ENCODE measurements around the gene AP1B1. TPM values are rescaled to one million over a fixed set of nuclear protein-coding genes. Genes with fewer than 3 reads are reported as not detected.
A peak's percentile ranks its signal among the peaks of the same experiment; 100 is the strongest.

Gene AP1B1
- total and polyA plus RNA-seq, 2 of the 8 experiments (the other 6 are each of a cell fraction or from before 2014, with no cell fraction given): 64.2 to 86.8 TPM

- ChIA-PET POLR2A (ENCODE audit: partially characterized antibody) (interaction anchor here (1.0 to 1.7 kb wide), 3 partner anchors 11 to 63 kb away, joined by 3 to 11 read pairs (median 5); no protein-coding TSS in a partner anchor), CTCF (ENCODE audit: partially characterized antibody) (interaction anchor here (1.2 kb wide), 1 partner anchor 15 kb away, joined by 3 read pairs; no protein-coding TSS in a partner anchor)
- peaks cover 0 to 8% (median 0%) of the 10 kb centered on the region in 4 experiments; a peak in 1 of 8 replicates for H3K36me3 ChIP-seq (ENCODE audit: control insufficient read depth in 2 of 4, insufficient read depth in 4 of 4, low read length in 3 of 4)
- H3K79me1 ChIP-seq (ENCODE audit: low read depth, low read length): no peaks in the 10 kb centered on the region
- H3K23ac ChIP-seq (ENCODE audit: insufficient read length): no peak overlapping the region
- 94% methylated on average over 21 of the region's 21 CpGs; no CpG with 5 or more reads in 1 of the 2 experiments for WGBS, 2 experiments (ENCODE audit: extremely low coverage in 1 of 2, insufficient coverage in 1 of 2, insufficient read length in 1 of 2, insufficient replicate concordance in 2 of 2, low coverage in 1 of 2, low lambda C conversion rate in 2 of 2, missing lambda C conversion rate in 1 of 2)
- no peak overlapping the region for H3K27ac ChIP-seq (ENCODE audit: low read depth, low read length)
- H3K23me2 ChIP-seq (ENCODE audit: low read depth, low read length): peaks cover 6% of the 10 kb centered on the region; the same call in 1 of the 2 replicates
- H2AFZ ChIP-seq (ENCODE audit: low read length): no peak overlapping the region
- H3K79me2 ChIP-seq (ENCODE audit: control insufficient read depth in 1 of 2, insufficient read depth in 2 of 2, low read length in 2 of 2): no peaks in the 10 kb centered on the region
- no peak overlapping the region for H2BK20ac ChIP-seq (ENCODE audit: low read length)
- no peak overlapping the region for H2BK15ac ChIP-seq (ENCODE audit: low read length)
- H4K20me1 ChIP-seq (replicated peaks in 1 of 2; ENCODE audit: control insufficient read depth in 1 of 2, insufficient read depth in 2 of 2, low read length in 2 of 2): peaks cover 6 to 15% of the 10 kb centered on the region in 2 experiments
- peaks cover 13 to 25% (median 17%) of the 10 kb centered on the region in 4 experiments for H3K27me3 ChIP-seq (replicated peaks in 1 of 4; ENCODE audit: control insufficient read depth in 3 of 4, extremely low read depth in 1 of 4, insufficient read depth in 3 of 4, low read length in 3 of 4)
- H2BK120ac ChIP-seq (replicated peaks; ENCODE audit: low read depth, low read length): no peak overlapping the region
- no peak overlapping the region for H3K4me3 ChIP-seq (ENCODE audit: extremely low read depth in 1 of 4, insufficient read depth in 2 of 4, low read depth in 3 of 4, low read length in 4 of 4)
- no peak overlapping the region for H3K56ac ChIP-seq (replicated peaks; ENCODE audit: insufficient read length, low read depth, low read length)
- H3K9ac ChIP-seq (replicated peaks in 1 of 4; ENCODE audit: extremely low read depth in 1 of 4, low read depth in 3 of 4, low read length in 3 of 4): no peak overlapping the region
- no peak overlapping the region for H2BK5ac ChIP-seq (ENCODE audit: low read depth, low read length)
- peaks cover 3 to 7% of the 10 kb centered on the region in 2 experiments; a peak in 3 of 4 replicates for H3K9me3 ChIP-seq (ENCODE audit: insufficient read depth in 2 of 2, low read depth in 1 of 2, low read length in 1 of 2)
- no peak overlapping the region for H4K8ac ChIP-seq (ENCODE audit: extremely low read depth, insufficient read depth, low read length)
- peak overlapping the region; percentile 75; the same call in 1 of the 2 replicates for H2AK5ac ChIP-seq (ENCODE audit: low read depth, low read length)
- no peak overlapping the region for H3K18ac ChIP-seq (ENCODE audit: extremely low read depth, low read length)
- FAIRE-seq: no peak
- no peak overlapping the region for H4K91ac ChIP-seq (replicated peaks; ENCODE audit: insufficient read length, low read length)
- peaks cover 0 to 18% (median 7%) of the 10 kb centered on the region in 4 experiments; a peak in 6 of 7 replicates for H3K4me1 ChIP-seq (replicated peaks in 1 of 4; ENCODE audit: control insufficient read depth in 3 of 4, insufficient read depth in 4 of 4, low read length in 3 of 4)
- H3K4me2 ChIP-seq (ENCODE audit: insufficient read depth in 1 of 2, low read depth in 2 of 2, low read length in 2 of 2): no peak overlapping the region
- H4K5ac ChIP-seq (ENCODE audit: insufficient read length, low read depth, low read length): no peak overlapping the region
- H3K14ac ChIP-seq (ENCODE audit: insufficient read length): no peak overlapping the region
- H2BK12ac ChIP-seq (ENCODE audit: low read depth, low read length): no peak overlapping the region
- no peak for DNase-seq (ENCODE audit: low read depth in 1 of 2, low spot score in 2 of 2)
- no peak overlapping the region for H3K4ac ChIP-seq (replicated peaks; ENCODE audit: insufficient read length, low read depth, low read length)
- TF ChIP-seq POLR2A (IDR thresholded peaks at IDR 0.05; ENCODE audit: control extremely low read depth in 1 of 2, low read depth in 2 of 2, low read length in 2 of 2) (no peak), ATF3 (IDR thresholded peaks at IDR 0.05; ENCODE audit: insufficient read depth, low read depth, low read length) (no peak), CHD2 (IDR thresholded peaks at IDR 0.05; ENCODE audit: low read length) (no peak), ATF2 (IDR thresholded peaks at IDR 0.05; ENCODE audit: low read length) (no peak), ASH2L (IDR thresholded peaks at IDR 0.05; ENCODE audit: low read length) (no peak), JUN (IDR thresholded peaks at IDR 0.05; ENCODE audit: low read depth, low read length) (no peak), JUND (IDR thresholded peaks at IDR 0.05; ENCODE audit: low read length) (no peak)
Measured at GRCh38 chr22:29309332-29310064, 78.9 kb downstream of the AP1B1 start.

Data from H1 (cell line).